ENCODE measurements around the gene KCNQ5. TPM values are rescaled to one million over a fixed set of nuclear protein-coding genes. Genes with fewer than 3 reads are reported as not detected.

Gene KCNQ5
- total and polyA plus RNA-seq, 12 donors: 0.10 to 3.6 (median 0.52) TPM

- intact Hi-C loops (cut with DNase I): no loop called here
Observed at GRCh38 chr6:73074175-73074574, 452.3 kb downstream of the KCNQ5 start.

DNA sequence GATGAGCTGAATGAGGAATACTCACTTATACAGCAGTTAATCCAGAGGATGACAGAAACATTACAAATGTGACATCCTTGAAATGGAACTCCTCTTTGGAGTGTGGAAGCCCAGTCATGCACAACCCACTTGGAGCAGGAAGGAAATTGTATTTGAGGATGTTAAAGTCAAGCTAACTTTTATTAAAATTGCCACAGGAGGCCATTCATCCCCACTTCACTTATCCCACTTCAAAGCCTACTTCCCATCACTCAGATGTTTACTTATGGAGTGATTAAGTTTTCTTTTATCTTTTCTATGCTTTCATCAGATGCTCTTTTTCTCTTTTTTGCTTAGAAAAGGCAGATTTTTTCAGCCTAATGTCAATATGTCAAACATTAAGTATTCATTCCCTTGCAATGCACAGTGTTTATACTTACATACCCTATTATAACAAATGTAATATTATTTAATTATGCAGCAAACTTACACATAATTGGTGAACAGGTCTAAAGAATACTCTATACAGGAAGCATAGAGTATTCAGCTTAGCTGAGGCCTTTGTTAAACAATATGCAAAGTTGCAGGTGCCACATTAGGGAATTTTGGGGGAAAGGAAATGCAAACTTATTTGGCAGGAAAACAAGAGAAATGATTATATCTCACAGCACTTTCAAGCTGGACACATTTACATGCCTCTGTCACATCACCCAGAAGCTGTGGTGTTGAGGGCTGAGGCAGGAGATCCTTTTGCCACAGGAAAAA, 454.5 kb downstream of the KCNQ5 start:
- no peaks in the 10 kb centered on the region for H3K27me3 ChIP-seq
- DNase-seq: no peak
- no peak for TF ChIP-seq POLR2A (IDR thresholded peaks at IDR 0.05)
- TF ChIP-seq, protein P1, sequence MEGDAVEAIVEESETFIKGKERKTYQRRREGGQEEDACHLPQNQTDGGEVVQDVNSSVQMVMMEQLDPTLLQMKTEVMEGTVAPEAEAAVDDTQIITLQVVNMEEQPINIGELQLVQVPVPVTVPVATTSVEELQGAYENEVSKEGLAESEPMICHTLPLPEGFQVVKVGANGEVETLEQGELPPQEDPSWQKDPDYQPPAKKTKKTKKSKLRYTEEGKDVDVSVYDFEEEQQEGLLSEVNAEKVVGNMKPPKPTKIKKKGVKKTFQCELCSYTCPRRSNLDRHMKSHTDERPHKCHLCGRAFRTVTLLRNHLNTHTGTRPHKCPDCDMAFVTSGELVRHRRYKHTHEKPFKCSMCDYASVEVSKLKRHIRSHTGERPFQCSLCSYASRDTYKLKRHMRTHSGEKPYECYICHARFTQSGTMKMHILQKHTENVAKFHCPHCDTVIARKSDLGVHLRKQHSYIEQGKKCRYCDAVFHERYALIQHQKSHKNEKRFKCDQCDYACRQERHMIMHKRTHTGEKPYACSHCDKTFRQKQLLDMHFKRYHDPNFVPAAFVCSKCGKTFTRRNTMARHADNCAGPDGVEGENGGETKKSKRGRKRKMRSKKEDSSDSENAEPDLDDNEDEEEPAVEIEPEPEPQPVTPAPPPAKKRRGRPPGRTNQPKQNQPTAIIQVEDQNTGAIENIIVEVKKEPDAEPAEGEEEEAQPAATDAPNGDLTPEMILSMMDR (IDR thresholded peaks at IDR 0.05): no peak
- H3K4me3 ChIP-seq: no peak overlapping the region
- H3K27ac ChIP-seq: no peak overlapping the region
- no peaks in the 10 kb centered on the region for H3K4me1 ChIP-seq (replicated peaks in 1 of 2)
- intact Hi-C loops (cut with DNase I): no loop called here
- H3K9me3 ChIP-seq (replicated peaks in 1 of 3): no peaks in the 10 kb centered on the region
- no peaks in the 10 kb centered on the region for H3K36me3 ChIP-seq (replicated peaks in 1 of 2)

More at GRCh38 chr6:73074175-73074574, 452.3 kb downstream of the KCNQ5 start:
- TF ChIP-seq, protein P1 (IDR thresholded peaks at IDR 0.05): no peak
- no peak for TF ChIP-seq POLR2A (IDR thresholded peaks at IDR 0.05)
- Histone ChIP-seq H3K36me3 (replicated peaks in 1 of 2) (no peaks in the 10 kb centered on the region), H3K9me3 (replicated peaks in 1 of 3) (no peaks in the 10 kb centered on the region), H3K27ac (no peak overlapping the region), H3K4me1 (replicated peaks in 1 of 2) (no peaks in the 10 kb centered on the region), H3K4me3 (no peak overlapping the region), H3K27me3 (no peaks in the 10 kb centered on the region)
- 36 to 64% (median 57%) methylated on average over 1 of the region's 1 CpG for WGBS, 4 donors
- DNase-seq: no peak

- TF ChIP-seq POLR2A (IDR thresholded peaks at IDR 0.05): no peak
- TF ChIP-seq, protein P1 (IDR thresholded peaks at IDR 0.05): no peak
- WGBS, 4 donors: 81 to 95% (median 85%) methylated on average over 1 of the region's 1 CpG
- Histone ChIP-seq H3K27me3 (no peaks in the 10 kb centered on the region), H3K36me3 (replicated peaks in 1 of 2) (no peaks in the 10 kb centered on the region), H3K4me1 (replicated peaks in 1 of 2) (no peaks in the 10 kb centered on the region), H3K4me3 (no peak overlapping the region), H3K9me3 (replicated peaks in 1 of 3) (no peaks in the 10 kb centered on the region), H3K27ac (no peak overlapping the region)
- intact Hi-C loops (cut with DNase I): no loop called here
- DNase-seq: no peak
Observed at GRCh38 chr6:73078333-73078862, 456.5 kb downstream of the KCNQ5 start.

- no peak for DNase-seq
- H3K4me1 ChIP-seq (replicated peaks in 1 of 2): no peaks in the 10 kb centered on the region
- no peaks in the 10 kb centered on the region for H3K36me3 ChIP-seq (replicated peaks in 1 of 2)
- no peaks in the 10 kb centered on the region for H3K9me3 ChIP-seq (replicated peaks in 1 of 3)
- TF ChIP-seq, protein P1 (IDR thresholded peaks at IDR 0.05): no peak
- TF ChIP-seq POLR2A (IDR thresholded peaks at IDR 0.05): no peak
- no peak overlapping the region for H3K27ac ChIP-seq
- intact Hi-C loops (cut with DNase I): no loop called here
- no peak overlapping the region for H3K4me3 ChIP-seq
- H3K27me3 ChIP-seq: no peaks in the 10 kb centered on the region
- 63 to 71% (median 66%) methylated on average over 5 of the region's 5 CpGs for WGBS, 4 donors
Observed at GRCh38 chr6:73078908-73079610, 457.2 kb downstream of the KCNQ5 start.
